ENCODE data around the gene RUNX2.
A peak's percentile ranks its signal among the peaks of the same experiment; 100 is the strongest.

Gene RUNX2

GRCh38 chr6:45388328-45388727 is 60.2 kb downstream of the RUNX2 start:
- DNase-seq, result no peak
- intact Hi-C loops (cut with DNase I), result no loop called here

GRCh38 chr6:45394586-45395095 is 66.5 kb downstream of the RUNX2 start:
- no peak for DNase-seq
- intact Hi-C loops (cut with DNase I), result no loop called here

GRCh38 chr6:45398075-45398813 is 70.1 kb downstream of the RUNX2 start:
- DNase-seq, result no peak
- intact Hi-C loops (cut with DNase I), result no loop called here

GRCh38 chr6:45400021-45400420 is 71.9 kb downstream of the RUNX2 start:
- intact Hi-C loops (cut with DNase I), result no loop called here
- no peak for DNase-seq

GRCh38 chr6:45411959-45412358 is 83.8 kb downstream of the RUNX2 start:
- no peak for DNase-seq
- intact Hi-C loops (cut with DNase I), result loop anchor here (10.0 kb wide), 1 partner anchor 757 kb away; no protein-coding TSS in a partner anchor

GRCh38 chr6:45415315-45415714 is 87.2 kb downstream of the RUNX2 start:
- peak in 7 of 42 donors; percentile 6 to 18 (median 13) for DNase-seq
- intact Hi-C loops (cut with DNase I), result loop anchor here (5.0 to 10.0 kb wide), 2 partner anchors 33 to 761 kb away; no protein-coding TSS in a partner anchor

- intact Hi-C loops (cut with DNase I), result loop anchor here (5.0 to 10.0 kb wide), 2 partner anchors 34 to 761 kb away; no protein-coding TSS in a partner anchor
- DNase-seq, result no peak
These were observed 87.8 kb downstream of the RUNX2 start for GRCh38 chr6:45415788-45416518.

- intact Hi-C loops (cut with DNase I), result loop anchor here (5.0 to 10.0 kb wide), 2 partner anchors 34 to 762 kb away; no protein-coding TSS in a partner anchor
- DNase-seq, result no peak
These were observed 88.6 kb downstream of the RUNX2 start for GRCh38 chr6:45416700-45417099.

GRCh38 chr6:45417436-45417835 is 89.3 kb downstream of the RUNX2 start:
- intact Hi-C loops (cut with DNase I), result loop anchor here (5.0 to 10.0 kb wide), 2 partner anchors 35 to 763 kb away; no protein-coding TSS in a partner anchor
- DNase-seq, result no peak

GRCh38 chr6:45419571-45420082 is 91.5 kb downstream of the RUNX2 start:
- peak in 41 of 42 donors; percentile 26 to 79 (median 62) for DNase-seq
- intact Hi-C loops (cut with DNase I), result loop anchor here (5.0 to 10.0 kb wide), 3 partner anchors 37 to 765 kb away; no protein-coding TSS in a partner anchor

- DNase-seq, result peak in 15 of 42 donors; percentile 7 to 46 (median 17)
- intact Hi-C loops (cut with DNase I), result loop anchor here (5.0 kb wide), 1 partner anchor 292 kb away; no protein-coding TSS in a partner anchor
These were observed 92.2 kb downstream of the RUNX2 start for GRCh38 chr6:45420083-45420908.

GRCh38 chr6:45420909-45421708 is 93.0 kb downstream of the RUNX2 start:
- intact Hi-C loops (cut with DNase I), result loop anchor here (5.0 kb wide), 1 partner anchor 291 kb away; no protein-coding TSS in a partner anchor

GRCh38 chr6:45421709-45422502 is 93.8 kb downstream of the RUNX2 start:
- peak; percentile 33 to 86 (median 72) for DNase-seq

More at GRCh38 chr6:45420909-45421708, 93.0 kb downstream of the RUNX2 start:
- peak in 2 of 42 donors; percentile 6 to 45 for DNase-seq

GRCh38 chr6:45422503-45423110 is 94.5 kb downstream of the RUNX2 start:
- intact Hi-C loops (cut with DNase I), result loop anchor here (5.0 kb wide), 1 partner anchor 290 kb away; no protein-coding TSS in a partner anchor
- DNase-seq, result peak in 35 of 42 donors; percentile 13 to 67 (median 40)

More at GRCh38 chr6:45421709-45422502, 93.8 kb downstream of the RUNX2 start:
- intact Hi-C loops (cut with DNase I), result loop anchor here (5.0 kb wide), 1 partner anchor 290 kb away; no protein-coding TSS in a partner anchor

GRCh38 chr6:45423111-45423823 is 95.1 kb downstream of the RUNX2 start:
- intact Hi-C loops (cut with DNase I), result loop anchor here (5.0 kb wide), 1 partner anchor 289 kb away; no protein-coding TSS in a partner anchor
- peak in 33 of 42 donors; percentile 7 to 65 (median 31) for DNase-seq
